DMS79 (cell line): ENCODE results near the gene PTS.
A peak's percentile ranks its signal among the peaks of the same experiment; 100 is the strongest.
"Not testable (repeated sequence)": the region's sequence is repeated elsewhere in the genome, so short reads cannot be mapped to it uniquely, and the experiment has no call there.

ENCODE experiments used
- DNase-seq: peaks from one replicate; lab custom pipeline; 2025; lab: John Stamatoyannopoulos, UW

Gene PTS

DNA sequence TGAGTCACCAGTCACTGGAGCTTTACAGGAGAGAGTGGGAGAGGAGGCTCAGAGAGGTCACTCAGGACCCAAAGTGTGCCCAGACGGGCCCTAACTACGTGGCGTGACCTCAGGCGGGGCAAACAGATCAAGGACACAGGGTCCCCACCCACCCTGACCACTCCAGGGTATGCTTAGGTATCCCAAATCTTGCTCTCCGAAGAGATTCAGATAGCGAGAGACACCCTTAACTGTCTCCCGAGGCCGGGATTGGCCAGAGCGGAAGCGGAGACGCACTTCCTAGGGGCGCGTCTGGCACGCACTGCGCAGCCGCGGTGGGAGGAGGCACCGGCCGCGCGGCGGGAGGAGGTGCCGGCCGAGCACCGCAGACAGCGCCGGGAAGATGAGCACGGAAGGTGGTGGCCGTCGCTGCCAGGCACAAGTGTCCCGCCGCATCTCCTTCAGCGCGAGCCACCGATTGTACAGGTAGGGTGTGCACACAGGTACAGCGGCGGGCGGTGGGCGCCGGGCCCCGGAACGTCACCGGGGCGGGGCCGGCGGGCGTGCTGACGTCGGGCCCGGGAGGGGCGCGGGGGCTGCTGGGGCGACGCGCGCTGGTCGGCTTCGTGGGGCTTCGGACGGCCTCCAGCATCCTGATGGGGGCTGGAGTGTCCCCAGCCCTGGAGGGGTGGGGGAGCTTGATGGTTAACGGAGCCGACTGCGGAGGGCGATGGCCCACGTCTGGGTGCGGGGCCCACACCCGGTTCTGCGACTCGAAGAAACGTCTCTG lies at the start of gene PTS:
PTS (plus strand) TSS at position 367 of the 769 bp plus-strand sequence; CDS start at position 383, 16 bp downstream.
- DNase-seq, result peak; percentile 62

DNA sequence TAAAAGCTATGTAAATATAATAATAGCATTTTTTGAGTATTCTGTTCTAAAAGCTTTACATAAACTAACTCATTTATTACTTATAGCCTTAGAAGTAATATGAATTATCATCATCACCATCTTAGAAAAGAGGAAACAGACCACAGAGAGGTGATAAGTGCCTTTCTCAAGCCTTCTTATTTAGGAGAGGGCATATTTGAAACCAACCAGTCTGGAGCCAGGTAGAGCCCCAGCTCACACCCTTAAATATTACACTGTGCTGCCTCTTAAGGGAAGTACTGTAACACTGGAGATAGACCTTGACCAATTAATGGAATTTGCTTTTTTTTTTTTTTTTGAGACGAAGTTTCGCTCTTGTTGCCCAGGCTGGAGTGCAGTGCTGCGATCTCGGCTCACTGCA lies 48.6 kb upstream of the PTS start:
- DNase-seq, result peak; percentile 78

DNA sequence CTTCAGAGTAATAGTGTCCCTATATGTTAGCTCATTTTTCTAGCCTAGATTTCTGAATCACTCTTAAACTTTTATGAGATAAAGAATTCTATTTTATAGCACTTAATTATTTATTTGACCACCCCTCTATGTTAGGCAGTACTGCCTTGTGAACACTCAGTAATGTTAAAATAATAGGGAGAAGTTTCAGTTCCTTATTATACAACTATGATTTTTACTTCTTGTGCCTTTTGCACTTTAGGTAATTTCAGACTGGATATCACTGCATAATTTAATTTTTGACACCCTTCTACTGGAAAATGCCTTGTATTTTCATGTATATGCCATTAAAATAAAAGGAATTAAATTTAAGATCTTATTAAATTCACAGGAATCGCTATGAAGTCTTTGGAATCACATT lies 47.8 kb upstream of the PTS start:
- DNase-seq, result no peak

DNA sequence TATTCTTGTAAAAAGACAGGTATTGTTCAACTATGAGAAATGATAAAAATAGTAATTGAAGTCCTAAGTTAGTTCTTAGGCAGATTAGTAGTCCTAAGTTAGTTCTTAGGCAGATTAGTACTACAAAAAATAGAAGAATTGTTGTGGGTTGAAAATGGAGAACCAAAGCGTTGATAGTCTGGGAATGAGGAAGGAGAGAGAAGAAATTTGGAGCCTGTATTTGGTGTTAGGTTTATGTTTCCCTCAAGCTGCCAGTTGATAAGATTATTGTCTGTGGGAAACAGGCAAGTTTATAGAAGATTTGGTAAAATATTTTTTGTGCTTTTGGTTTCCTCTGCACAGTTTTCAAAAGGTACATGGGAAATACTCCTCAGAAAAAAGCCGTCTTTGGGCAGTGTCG lies 47.3 kb upstream of the PTS start:
- no peak for DNase-seq

DNA sequence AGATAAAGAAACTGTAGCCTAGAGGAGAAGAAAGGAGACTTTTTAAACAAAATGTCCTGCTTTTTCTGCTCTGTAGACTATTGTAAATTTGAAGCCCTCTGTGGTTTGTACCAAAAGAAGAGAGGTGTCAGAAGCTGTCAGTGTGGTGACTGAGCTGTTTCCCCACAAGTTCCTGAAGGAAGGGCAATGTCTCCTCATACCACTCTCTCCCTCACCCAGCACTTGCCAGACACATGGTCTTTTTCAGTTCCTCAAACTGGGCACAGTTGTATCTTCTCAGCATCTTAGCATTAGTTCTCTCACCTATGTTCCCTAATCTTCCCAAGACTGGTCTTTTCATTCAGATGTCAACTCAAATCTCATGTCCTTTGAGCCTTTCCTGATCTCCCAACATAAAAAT lies 46.6 kb upstream of the PTS start:
- DNase-seq, result no peak

GRCh38 chr11:112182867-112183266 lies 43.4 kb upstream of the PTS start:
- DNase-seq, result no peak

DNA sequence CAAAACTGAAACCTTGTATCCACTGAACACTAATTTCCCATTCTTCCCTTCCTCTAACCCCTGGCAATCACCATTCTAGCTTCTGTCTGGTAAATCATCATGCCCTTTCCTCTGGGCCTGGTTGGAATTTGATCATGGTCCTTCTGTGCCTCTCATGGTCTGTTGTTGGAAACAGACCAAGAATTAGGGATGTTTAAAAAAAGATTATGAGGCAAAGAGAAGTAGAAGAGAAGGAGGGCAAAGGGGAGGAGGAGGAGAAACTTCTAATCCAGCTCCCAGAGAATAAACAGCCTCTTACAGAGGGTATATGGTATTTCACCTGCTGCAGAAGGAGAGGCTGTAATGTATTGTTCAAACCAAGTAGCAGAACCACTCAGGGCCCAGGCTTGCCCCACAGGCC lies 40.3 kb upstream of the PTS start:
- peak; percentile 95 for DNase-seq

DNA sequence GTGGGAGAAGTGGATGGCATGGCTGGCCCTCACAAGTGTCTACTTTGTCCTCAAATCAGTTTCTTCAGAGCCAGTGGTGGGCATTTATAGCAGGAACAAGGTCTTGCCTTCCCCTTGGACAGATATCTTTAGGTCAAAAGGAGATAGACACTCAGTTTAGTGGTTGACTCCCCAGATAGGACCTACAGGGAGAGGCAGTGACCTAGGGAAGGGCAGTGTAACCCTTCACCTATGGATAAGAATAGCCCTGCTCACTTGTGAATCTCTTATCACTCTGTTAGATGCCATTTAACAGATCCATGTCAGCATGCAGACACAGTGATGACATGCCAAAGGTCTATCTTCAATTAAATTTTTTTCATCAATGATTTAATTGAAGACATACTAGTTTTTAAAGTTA lies 39.9 kb upstream of the PTS start:
- DNase-seq, result no peak

GRCh38 chr11:112195113-112195512 lies 31.1 kb upstream of the PTS start:
- not testable (repeated sequence) for DNase-seq

GRCh38 chr11:112195951-112196351 lies 30.3 kb upstream of the PTS start:
- DNase-seq, result no peak

DNA sequence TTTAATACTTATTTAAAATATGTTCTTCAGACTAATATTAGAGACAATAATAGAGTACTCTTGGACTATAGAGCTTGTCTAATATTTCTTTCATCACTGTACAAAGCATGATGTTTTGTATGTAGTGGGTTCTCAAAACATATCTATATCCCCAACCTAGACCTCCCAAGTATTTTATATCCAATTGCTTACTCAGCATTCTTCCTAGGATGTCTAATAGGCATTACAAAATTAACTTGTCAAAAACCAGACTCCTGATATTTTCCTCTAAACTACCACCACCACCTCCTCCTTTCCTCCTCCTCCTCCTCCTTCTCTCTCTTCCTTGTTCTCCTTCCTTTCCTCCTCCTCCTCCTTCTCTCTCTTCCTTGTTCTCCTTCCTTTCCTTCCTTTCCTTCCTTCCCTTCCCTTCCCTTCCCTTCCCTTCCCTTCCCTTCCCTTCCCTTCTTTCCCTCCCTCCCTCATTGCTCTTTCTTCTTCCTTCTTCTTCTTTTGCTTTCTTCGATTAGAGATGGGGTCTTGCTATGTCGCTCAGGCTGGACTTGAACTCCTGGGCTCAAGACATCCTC lies 29.6 kb upstream of the PTS start:
- DNase-seq, result no peak

- DNase-seq, result not testable (repeated sequence)
These were observed 27.1 kb upstream of the PTS start for GRCh38 chr11:112199101-112199500.

DNA sequence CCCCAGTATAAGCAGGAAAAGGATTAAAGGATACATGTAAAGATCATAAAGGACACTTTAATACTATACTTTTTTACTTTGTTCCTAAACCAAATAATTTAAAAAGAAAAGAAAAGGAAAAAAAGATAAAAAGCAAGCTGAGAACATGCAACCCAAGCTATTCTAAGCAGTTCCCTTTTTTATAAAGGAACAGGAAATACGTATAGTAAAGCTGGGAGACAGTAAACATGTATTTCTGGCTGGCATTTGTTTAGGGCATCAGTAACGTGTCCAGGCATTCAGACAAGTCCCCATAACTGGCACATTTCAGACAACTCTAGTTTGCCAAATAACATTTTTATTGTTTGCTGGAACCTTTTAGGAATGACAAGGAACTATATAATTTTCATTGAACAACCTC lies 26.0 kb upstream of the PTS start:
- DNase-seq, result no peak

GRCh38 chr11:112206071-112206470 lies 20.2 kb upstream of the PTS start:
- no peak for DNase-seq

- DNase-seq, result no peak
These were observed 15.3 kb upstream of the PTS start for GRCh38 chr11:112210890-112211289.

- DNase-seq, result no peak
These were observed 14.7 kb upstream of the PTS start for GRCh38 chr11:112211536-112211935.

GRCh38 chr11:112212290-112212689 lies 13.9 kb upstream of the PTS start:
- DNase-seq, result no peak

DNA sequence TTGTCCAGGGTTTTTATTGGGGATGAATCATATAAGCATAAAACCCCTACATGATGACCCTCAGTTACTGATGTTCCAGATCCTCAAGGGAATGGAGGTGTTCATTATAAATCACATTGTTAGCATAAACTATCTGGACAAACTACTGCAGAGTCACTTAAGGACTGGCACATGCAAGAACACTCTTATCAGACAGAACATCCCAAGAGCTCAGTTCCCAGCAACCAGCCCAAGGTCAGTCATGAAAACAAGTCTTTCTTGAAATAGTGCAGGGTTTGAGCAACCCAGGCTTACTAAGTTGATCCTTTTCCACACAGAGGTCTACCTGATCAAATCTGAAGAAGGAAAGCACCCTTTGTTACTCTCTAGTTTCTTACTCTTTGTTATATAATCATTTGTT lies 13.5 kb upstream of the PTS start:
- DNase-seq, result no peak

DNA sequence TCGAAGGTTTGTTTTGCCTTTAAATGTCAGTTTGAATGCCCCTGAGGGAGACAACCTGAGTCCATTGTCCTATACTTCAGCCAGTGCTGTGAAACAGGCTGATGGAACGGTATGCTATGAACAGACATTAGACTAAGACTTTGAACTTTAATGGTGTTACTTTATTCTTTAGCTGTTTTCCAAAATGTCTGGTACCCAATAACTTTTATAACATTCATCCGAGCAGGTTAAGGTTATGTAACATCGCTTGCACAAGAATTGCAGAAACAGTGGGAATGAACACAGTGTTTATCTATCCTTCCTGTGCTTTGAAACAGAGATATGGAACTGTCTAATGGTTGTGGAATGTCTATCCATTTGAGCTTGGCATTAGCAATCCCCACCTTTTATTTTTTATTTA lies 12.5 kb upstream of the PTS start:
- no peak for DNase-seq

- DNase-seq, result no peak
These were observed 10.6 kb upstream of the PTS start for GRCh38 chr11:112215621-112216020.

DNA sequence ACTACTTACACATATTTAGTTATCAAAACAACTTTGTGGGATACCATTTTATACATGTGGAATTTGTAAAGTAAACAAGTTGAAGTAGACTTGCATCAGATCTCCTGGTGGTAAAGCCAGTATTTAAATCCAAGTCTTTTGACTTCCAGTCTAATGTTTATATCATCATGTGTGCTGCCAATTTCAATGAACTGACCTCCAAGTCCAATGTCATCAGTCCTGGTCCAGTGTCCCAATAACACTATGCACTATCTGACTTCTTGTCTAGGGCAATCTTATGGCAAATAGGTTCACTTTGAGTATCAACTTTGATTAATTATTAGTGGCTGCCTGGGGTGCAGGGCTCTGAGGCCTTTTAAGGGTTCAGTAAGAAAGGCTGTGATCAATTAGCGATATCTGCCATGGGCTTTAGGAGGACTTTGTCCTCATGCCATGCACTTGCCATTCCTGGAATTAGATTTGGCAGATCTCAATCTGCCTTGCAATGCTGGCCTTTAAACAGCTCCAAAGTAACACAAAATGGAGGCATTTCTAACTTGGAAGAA lies 9.6 kb upstream of the PTS start:
- DNase-seq, result no peak

- peak; percentile 37 for DNase-seq
These were observed 6.6 kb upstream of the PTS start for GRCh38 chr11:112219476-112220232.

GRCh38 chr11:112221274-112221835 lies 4.9 kb upstream of the PTS start:
- no peak for DNase-seq
